Fibroblast of lung (primary cell): ENCODE data around the gene KCNK5.

Experiments
- EZH2 ChIP-seq: IDR thresholded peaks from 2 replicates; pipeline ENCODE4 v1.5.1; 2012; ENCODE audit warnings: low read length, control low read depth, mild to moderate bottlenecking; ENCODE audit errors: missing control alignments
- TF ChIP-seq, protein P1 (sequence below), 2 donors: IDR thresholded peaks in 1 of 2; conservative IDR thresholded peaks in 1 of 2; 1 replicate in 1 of 2; 2 replicates in 1 of 2; pipeline ENCODE4 v1.5.1; 2011 to 2012; ENCODE audit warnings: low read length in 2 of 2, control low read depth in 1 of 2, inconsistent platforms in 1 of 2, low read depth in 1 of 2, mild to moderate bottlenecking in 1 of 2

DNA sequence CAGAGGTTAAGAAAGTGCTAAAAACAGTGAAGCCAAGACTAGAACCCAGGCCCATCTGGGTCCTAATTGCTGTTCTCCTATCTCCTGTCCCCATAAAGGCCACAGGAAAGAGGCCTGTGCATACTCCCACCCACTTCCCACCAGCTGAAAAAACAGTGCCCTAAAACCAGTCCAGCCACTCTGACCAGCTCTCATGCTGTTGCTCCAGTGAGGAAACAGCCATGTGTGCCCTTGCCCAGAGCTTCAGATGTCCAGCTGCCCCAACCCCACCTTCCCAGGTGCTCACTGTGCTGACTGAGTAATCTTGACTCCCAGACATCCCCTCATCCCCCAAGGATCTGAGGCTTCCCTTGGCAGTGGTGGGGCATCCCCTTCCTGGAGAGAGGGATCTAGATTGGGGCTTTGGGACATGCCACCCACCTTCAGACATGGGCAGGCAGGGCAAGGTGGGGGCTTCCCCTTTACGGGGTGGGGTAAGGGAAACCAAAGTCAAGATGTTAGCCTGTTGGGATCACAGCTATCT, 28.7 kb downstream of the KCNK5 start:
- TF ChIP-seq, protein P1, sequence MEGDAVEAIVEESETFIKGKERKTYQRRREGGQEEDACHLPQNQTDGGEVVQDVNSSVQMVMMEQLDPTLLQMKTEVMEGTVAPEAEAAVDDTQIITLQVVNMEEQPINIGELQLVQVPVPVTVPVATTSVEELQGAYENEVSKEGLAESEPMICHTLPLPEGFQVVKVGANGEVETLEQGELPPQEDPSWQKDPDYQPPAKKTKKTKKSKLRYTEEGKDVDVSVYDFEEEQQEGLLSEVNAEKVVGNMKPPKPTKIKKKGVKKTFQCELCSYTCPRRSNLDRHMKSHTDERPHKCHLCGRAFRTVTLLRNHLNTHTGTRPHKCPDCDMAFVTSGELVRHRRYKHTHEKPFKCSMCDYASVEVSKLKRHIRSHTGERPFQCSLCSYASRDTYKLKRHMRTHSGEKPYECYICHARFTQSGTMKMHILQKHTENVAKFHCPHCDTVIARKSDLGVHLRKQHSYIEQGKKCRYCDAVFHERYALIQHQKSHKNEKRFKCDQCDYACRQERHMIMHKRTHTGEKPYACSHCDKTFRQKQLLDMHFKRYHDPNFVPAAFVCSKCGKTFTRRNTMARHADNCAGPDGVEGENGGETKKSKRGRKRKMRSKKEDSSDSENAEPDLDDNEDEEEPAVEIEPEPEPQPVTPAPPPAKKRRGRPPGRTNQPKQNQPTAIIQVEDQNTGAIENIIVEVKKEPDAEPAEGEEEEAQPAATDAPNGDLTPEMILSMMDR (conservative IDR thresholded peaks at IDR 0.05 in 1 of 2, IDR thresholded peaks at IDR 0.05 in 1 of 2; ENCODE audit: low read depth in 1 of 2, low read length in 2 of 2) = no peak
- TF ChIP-seq EZH2 = no peak
